Prostate gland (tissue), 2 donors: Measurements from ENCODE around the gene TMEM154. TPM values are rescaled to one million over a fixed set of nuclear protein-coding genes. Genes with fewer than 3 reads are reported as not detected.

Experiments
- DNase-seq: peaks from one replicate; pipeline ENCODE4 v3.0.0-alpha.2; 2019; ENCODE audit warnings: low spot score
- H3K27ac ChIP-seq, 2 donors: fragments of 200-600 bp; sonication (generic); 2 replicates each; pipeline ENCODE4 v1.5.1; 2017 to 2019
- H3K27me3 ChIP-seq: fragments of 200-600 bp; sonication (generic); replicated peaks from 2 replicates; pipeline ENCODE4 v1.5.1; 2019; ENCODE audit not compliant: insufficient read depth
- H3K36me3 ChIP-seq, 2 donors: fragments of 200-600 bp; sonication (generic); 1 replicate in 1 of 2; 2 replicates in 1 of 2; pipeline versions ENCODE4 v1.5.1 to v1.8.1; 2017 to 2019
- H3K4me1 ChIP-seq: fragments of 200-600 bp; sonication (generic); replicated peaks from 2 replicates; pipeline ENCODE4 v1.5.1; 2019
- H3K4me3 ChIP-seq, 2 donors: fragments of 200-600 bp; sonication (generic); 2 replicates each; pipeline ENCODE4 v1.5.1; 2017 to 2019
- H3K9me3 ChIP-seq: fragments of 200-600 bp; sonication (generic); 2 replicates; pipeline ENCODE4 v1.5.1; 2017
- CTCF ChIP-seq, 4 experiments: fragments of 200-600 bp in 2 of 4; fragments of 450-650 bp in 2 of 4; sonication (generic) in 2 of 4; IDR thresholded peaks; 1 replicate in 3 of 4; 2 replicates in 1 of 4; pipeline ENCODE4 v1.5.1; 2016 to 2019; ENCODE audit warnings: antibody characterized with exemption in 4 of 4, mild to moderate bottlenecking in 2 of 4, moderate library complexity in 2 of 4
- POLR2A ChIP-seq: fragments of 450-650 bp; IDR thresholded peaks from one replicate; pipeline ENCODE4 v1.6.1; 2016; ENCODE audit warnings: antibody characterized with exemption, mild to moderate bottlenecking
- POLR2AphosphoS5 ChIP-seq: sonication (generic); formaldehyde crosslinking; IDR thresholded peaks from one replicate; pipeline ENCODE4 v1.6.1; 2017; ENCODE audit warnings: antibody characterized with exemption
- WGBS: methylation state at CpG from one replicate; pipeline ENCODE4 v1.1.5; 2018; 5-methylcytosine and 5-hydroxymethylcytosine counted together
- intact Hi-C: fragments of 100-400 bp; cut with DNase I; formaldehyde crosslinking; loops from one replicate; pipeline ENCODE4 v1.14.2; 2022
- total RNA-seq, 2 donors: library from RNA; depleted of rRNA; stranded (reverse); fragments of >200 nt; gene quantifications; one replicate each; pipeline ENCODE4 v1.1.0, GENCODE V29; 2016

TMEM154 gene
- total RNA-seq, 2 donors from 2014 or later: 2.6 to 2.7 TPM

GRCh38 chr4:152616804-152617203, 63.0 kb downstream of the TMEM154 start:
- no peaks in the 10 kb centered on the region for H3K4me1 ChIP-seq
- no peak overlapping the region for H3K27ac ChIP-seq
- DNase-seq: no peak
- no peak overlapping the region for H3K4me3 ChIP-seq
- no peak for TF ChIP-seq POLR2A
- no peak for TF ChIP-seq POLR2AphosphoS5
- no peak for TF ChIP-seq CTCF (IDR thresholded peaks at IDR 0.05)
- 91% methylated on average over 3 of the region's 3 CpGs for WGBS
- no peaks in the 10 kb centered on the region for H3K36me3 ChIP-seq
- intact Hi-C loops: no loop called here
- no peaks in the 10 kb centered on the region for H3K27me3 ChIP-seq
- H3K9me3 ChIP-seq: no peaks in the 10 kb centered on the region

GRCh38 chr4:152613841-152614721, 65.7 kb downstream of the TMEM154 start:
- no peak for DNase-seq
- no peaks in the 10 kb centered on the region for H3K36me3 ChIP-seq
- TF ChIP-seq CTCF (IDR thresholded peaks at IDR 0.05) (no peak), POLR2A (no peak), POLR2AphosphoS5 (no peak)
- H3K27ac ChIP-seq: no peak overlapping the region
- 85% methylated on average over 11 of the region's 11 CpGs for WGBS
- no peak overlapping the region for H3K4me3 ChIP-seq
- no peaks in the 10 kb centered on the region for H3K4me1 ChIP-seq
- intact Hi-C loops: no loop called here
- no peaks in the 10 kb centered on the region for H3K9me3 ChIP-seq
- H3K27me3 ChIP-seq: no peaks in the 10 kb centered on the region

GRCh38 chr4:152613351-152613750, 66.4 kb downstream of the TMEM154 start:
- no peak for TF ChIP-seq POLR2AphosphoS5
- Histone ChIP-seq H3K27me3 (no peaks in the 10 kb centered on the region), H3K27ac (no peak overlapping the region), H3K4me3 (no peak overlapping the region), H3K36me3 (no peaks in the 10 kb centered on the region), H3K4me1 (no peaks in the 10 kb centered on the region), H3K9me3 (no peaks in the 10 kb centered on the region)
- 76% methylated on average over 3 of the region's 3 CpGs for WGBS
- DNase-seq: no peak
- intact Hi-C loops: no loop called here

GRCh38 chr4:152610131-152610530, 69.7 kb downstream of the TMEM154 start:
- no peak overlapping the region for H3K27ac ChIP-seq
- intact Hi-C loops: no loop called here
- no peak for TF ChIP-seq POLR2A
- TF ChIP-seq CTCF (IDR thresholded peaks at IDR 0.05): no peak
- TF ChIP-seq POLR2AphosphoS5: no peak
- H3K36me3 ChIP-seq: no peaks in the 10 kb centered on the region
- H3K27me3 ChIP-seq: no peaks in the 10 kb centered on the region
- no peak overlapping the region for H3K4me3 ChIP-seq
- no peak for DNase-seq
- no peaks in the 10 kb centered on the region for H3K9me3 ChIP-seq
- no peaks in the 10 kb centered on the region for H3K4me1 ChIP-seq

GRCh38 chr4:152609481-152609880, 70.3 kb downstream of the TMEM154 start:
- intact Hi-C loops: no loop called here
- Histone ChIP-seq H3K4me1 (no peaks in the 10 kb centered on the region), H3K9me3 (no peaks in the 10 kb centered on the region), H3K36me3 (no peaks in the 10 kb centered on the region), H3K27me3 (no peaks in the 10 kb centered on the region), H3K27ac (no peak overlapping the region), H3K4me3 (no peak overlapping the region)
- no peak for TF ChIP-seq POLR2AphosphoS5
- no peak for DNase-seq
- WGBS: 97% methylated on average over 4 of the region's 4 CpGs

- DNase-seq: no peak
- no peak for TF ChIP-seq POLR2A
- TF ChIP-seq POLR2AphosphoS5: no peak
- no peak for TF ChIP-seq CTCF (IDR thresholded peaks at IDR 0.05)
- H3K4me1 ChIP-seq: no peaks in the 10 kb centered on the region
- no peaks in the 10 kb centered on the region for H3K36me3 ChIP-seq
- no peak overlapping the region for H3K27ac ChIP-seq
- H3K4me3 ChIP-seq: no peak overlapping the region
- H3K27me3 ChIP-seq: no peaks in the 10 kb centered on the region
- no peaks in the 10 kb centered on the region for H3K9me3 ChIP-seq
- intact Hi-C loops: no loop called here
- whole genome bisulfite sequencing: 53% methylated on average over 7 of the region's 7 CpGs
Measured at GRCh38 chr4:152607178-152607577, 72.6 kb downstream of the TMEM154 start.
